ENCODE data around the gene DST.

Gene DST

DNA sequence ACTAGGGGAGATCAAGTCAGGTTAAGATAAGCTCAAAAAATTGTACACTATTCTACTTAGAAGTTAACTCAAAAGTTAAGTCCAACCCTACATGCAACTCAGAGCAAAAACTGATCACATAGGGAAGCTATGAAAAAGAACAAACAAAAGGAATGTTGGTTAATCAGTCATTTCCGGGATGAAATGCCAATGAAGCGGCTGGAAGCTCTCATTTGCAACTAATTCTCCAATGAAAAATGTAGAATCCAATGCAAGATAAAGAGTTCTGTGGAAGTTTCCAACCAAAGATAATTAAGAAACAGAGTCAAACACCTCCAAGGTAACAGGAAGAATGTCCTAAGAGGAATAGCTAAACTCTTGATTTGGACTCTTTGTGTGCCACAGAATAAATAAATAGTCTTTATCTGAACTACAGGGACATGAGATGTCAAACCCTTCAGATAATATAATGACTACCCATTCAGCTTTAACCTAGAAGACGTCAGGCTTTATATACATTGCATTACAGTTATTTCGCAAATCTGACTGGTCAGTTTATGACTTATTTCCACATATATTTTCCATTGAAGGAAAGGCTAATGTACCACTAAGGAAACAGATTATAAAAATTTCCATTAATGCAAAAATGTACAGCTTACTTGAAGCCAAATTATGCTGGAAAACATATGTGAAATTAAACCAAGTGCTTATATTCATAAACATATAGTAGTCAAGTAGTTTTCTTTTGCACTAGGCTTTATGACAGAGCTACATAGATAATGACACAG, 48.0 kb upstream of the DST start:
- Histone ChIP-seq H4K20me1 (ENCODE audit: insufficient read depth, low read length) (no peaks in the 10 kb centered on the region), H3K79me2 (ENCODE audit: insufficient read depth, low read length) (no peaks in the 10 kb centered on the region), H3K27me3 (ENCODE audit: insufficient read depth, low read length) (no peaks in the 10 kb centered on the region), H3K9ac (ENCODE audit: low read length) (no peak overlapping the region), H3K4me1 (ENCODE audit: insufficient read depth, low read length, severe bottlenecking) (no peaks in the 10 kb centered on the region), H3F3A (ENCODE audit: insufficient read depth, low read length) (no peaks in the 10 kb centered on the region), H2AFZ (ENCODE audit: low read length) (no peak overlapping the region), H3K27ac (ENCODE audit: low read depth, low read length, poor library complexity, severe bottlenecking) (no peak overlapping the region), H3K9me3 (ENCODE audit: low read length) (no peaks in the 10 kb centered on the region), H3K4me3 (ENCODE audit: low read depth, low read length, poor library complexity, severe bottlenecking) (no peak overlapping the region), H3K36me3 (ENCODE audit: insufficient read depth, low read length) (no peaks in the 10 kb centered on the region), H3K9me2 (ENCODE audit: low read depth, low read length) (no peaks in the 10 kb centered on the region), H3K4me2 (ENCODE audit: low read length) (no peak overlapping the region)
- TF ChIP-seq, protein P1, sequence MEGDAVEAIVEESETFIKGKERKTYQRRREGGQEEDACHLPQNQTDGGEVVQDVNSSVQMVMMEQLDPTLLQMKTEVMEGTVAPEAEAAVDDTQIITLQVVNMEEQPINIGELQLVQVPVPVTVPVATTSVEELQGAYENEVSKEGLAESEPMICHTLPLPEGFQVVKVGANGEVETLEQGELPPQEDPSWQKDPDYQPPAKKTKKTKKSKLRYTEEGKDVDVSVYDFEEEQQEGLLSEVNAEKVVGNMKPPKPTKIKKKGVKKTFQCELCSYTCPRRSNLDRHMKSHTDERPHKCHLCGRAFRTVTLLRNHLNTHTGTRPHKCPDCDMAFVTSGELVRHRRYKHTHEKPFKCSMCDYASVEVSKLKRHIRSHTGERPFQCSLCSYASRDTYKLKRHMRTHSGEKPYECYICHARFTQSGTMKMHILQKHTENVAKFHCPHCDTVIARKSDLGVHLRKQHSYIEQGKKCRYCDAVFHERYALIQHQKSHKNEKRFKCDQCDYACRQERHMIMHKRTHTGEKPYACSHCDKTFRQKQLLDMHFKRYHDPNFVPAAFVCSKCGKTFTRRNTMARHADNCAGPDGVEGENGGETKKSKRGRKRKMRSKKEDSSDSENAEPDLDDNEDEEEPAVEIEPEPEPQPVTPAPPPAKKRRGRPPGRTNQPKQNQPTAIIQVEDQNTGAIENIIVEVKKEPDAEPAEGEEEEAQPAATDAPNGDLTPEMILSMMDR (IDR thresholded peaks at IDR 0.05; ENCODE audit: low read length), result no peak
- TF ChIP-seq EZH2 (IDR thresholded peaks at IDR 0.05; ENCODE audit: borderline replicate concordance, low read length), result no peak

DNA sequence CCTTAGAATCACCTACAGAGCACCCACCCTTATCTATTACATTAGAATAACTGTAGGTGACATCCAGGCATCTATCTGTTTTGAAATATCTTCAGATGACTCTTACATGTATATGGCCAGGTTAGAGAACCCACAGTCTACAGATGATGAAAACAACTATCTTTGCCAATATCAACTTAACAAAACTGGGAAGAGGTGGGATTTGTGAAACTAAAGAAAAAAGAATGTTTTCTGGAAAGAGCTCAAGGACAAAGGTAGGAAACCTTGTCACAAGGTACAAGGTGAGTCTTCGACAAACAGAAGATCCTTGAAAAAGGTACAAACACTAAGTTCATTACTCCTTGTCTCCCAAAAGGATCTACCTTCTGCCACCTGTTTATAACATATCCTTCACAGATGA, 47.0 kb upstream of the DST start:
- Histone ChIP-seq H2AFZ (ENCODE audit: low read length) (no peak overlapping the region), H3K27me3 (ENCODE audit: insufficient read depth, low read length) (no peaks in the 10 kb centered on the region), H3K4me3 (ENCODE audit: low read depth, low read length, poor library complexity, severe bottlenecking) (no peak overlapping the region), H4K20me1 (ENCODE audit: insufficient read depth, low read length) (no peaks in the 10 kb centered on the region), H3K4me1 (ENCODE audit: insufficient read depth, low read length, severe bottlenecking) (no peaks in the 10 kb centered on the region), H3F3A (ENCODE audit: insufficient read depth, low read length) (no peaks in the 10 kb centered on the region), H3K36me3 (ENCODE audit: insufficient read depth, low read length) (no peaks in the 10 kb centered on the region), H3K4me2 (ENCODE audit: low read length) (no peak overlapping the region), H3K9me2 (ENCODE audit: low read depth, low read length) (no peaks in the 10 kb centered on the region), H3K27ac (ENCODE audit: low read depth, low read length, poor library complexity, severe bottlenecking) (no peak overlapping the region), H3K9ac (ENCODE audit: low read length) (no peak overlapping the region), H3K9me3 (ENCODE audit: low read length) (no peaks in the 10 kb centered on the region), H3K79me2 (ENCODE audit: insufficient read depth, low read length) (no peaks in the 10 kb centered on the region)
- TF ChIP-seq, protein P1 (IDR thresholded peaks at IDR 0.05; ENCODE audit: low read length), result no peak
- TF ChIP-seq EZH2 (IDR thresholded peaks at IDR 0.05; ENCODE audit: borderline replicate concordance, low read length), result no peak

DNA sequence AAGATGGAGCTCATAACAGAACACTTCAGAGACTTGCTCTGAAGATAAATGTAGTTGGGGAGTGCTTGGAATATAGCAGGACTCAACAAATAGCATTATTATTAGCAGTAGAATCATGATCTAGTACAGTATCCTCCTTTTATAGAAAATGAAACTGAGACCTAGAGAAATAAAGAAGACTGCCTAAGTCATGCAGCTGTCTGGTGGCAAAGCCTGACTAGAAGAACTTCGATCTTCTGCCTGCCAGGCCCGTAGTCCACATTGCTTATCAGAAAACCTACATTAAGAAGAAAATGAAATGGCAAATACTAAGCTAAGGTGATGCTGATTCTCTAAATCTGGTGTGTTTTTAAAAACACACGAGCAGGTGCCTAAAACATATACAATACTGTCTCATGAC, 46.4 kb upstream of the DST start:
- no peak overlapping the region for H3K4me3 ChIP-seq (ENCODE audit: low read depth, low read length, poor library complexity, severe bottlenecking)
- no peaks in the 10 kb centered on the region for H4K20me1 ChIP-seq (ENCODE audit: insufficient read depth, low read length)
- no peaks in the 10 kb centered on the region for H3K9me2 ChIP-seq (ENCODE audit: low read depth, low read length)
- TF ChIP-seq EZH2 (IDR thresholded peaks at IDR 0.05; ENCODE audit: borderline replicate concordance, low read length), result no peak
- TF ChIP-seq, protein P1 (IDR thresholded peaks at IDR 0.05; ENCODE audit: low read length), result no peak
- H3K4me2 ChIP-seq (ENCODE audit: low read length), result no peak overlapping the region
- no peak overlapping the region for H3K27ac ChIP-seq (ENCODE audit: low read depth, low read length, poor library complexity, severe bottlenecking)
- H3K36me3 ChIP-seq (ENCODE audit: insufficient read depth, low read length), result no peaks in the 10 kb centered on the region
- no peaks in the 10 kb centered on the region for H3K27me3 ChIP-seq (ENCODE audit: insufficient read depth, low read length)
- no peak overlapping the region for H3K9ac ChIP-seq (ENCODE audit: low read length)
- H3K4me1 ChIP-seq (ENCODE audit: insufficient read depth, low read length, severe bottlenecking), result no peaks in the 10 kb centered on the region
- no peak overlapping the region for H2AFZ ChIP-seq (ENCODE audit: low read length)
- no peaks in the 10 kb centered on the region for H3K79me2 ChIP-seq (ENCODE audit: insufficient read depth, low read length)
- H3F3A ChIP-seq (ENCODE audit: insufficient read depth, low read length), result no peaks in the 10 kb centered on the region
- no peaks in the 10 kb centered on the region for H3K9me3 ChIP-seq (ENCODE audit: low read length)
